Psoas muscle (tissue), 8 donors: ENCODE data around the gene IZUMO1. TPM values are rescaled to one million over a fixed set of nuclear protein-coding genes. Genes with fewer than 3 reads are reported as not detected.

Experiments
- ATAC-seq, 4 donors: fragments of 200-7000 bp; cut with Tn5 transposase; one replicate each; pipeline ENCODE4 v1.9.1; 2020; ENCODE audit warnings: moderate library complexity in 3 of 4, mild to moderate bottlenecking in 2 of 4
- DNase-seq, 2 donors: peaks; one replicate each; pipeline ENCODE4 v3.0.0-alpha.2; 2020
- H3K27ac ChIP-seq: fragments of 200-600 bp; one replicate; pipeline ENCODE4 v1.8.0; 2022
- H3K27me3 ChIP-seq, 3 donors: fragments of 200-600 bp in 1 of 3; one replicate each; pipeline versions ENCODE4 v1.6.1 to v1.8.0; 2013 to 2022; ENCODE audit warnings: low read length in 2 of 3, mild to moderate bottlenecking in 2 of 3, moderate library complexity in 1 of 3; ENCODE audit not compliant: insufficient read depth in 3 of 3
- H3K36me3 ChIP-seq, 2 donors: fragments of 200-600 bp in 1 of 2; one replicate each; pipeline versions ENCODE4 v1.6.1 to v1.8.0; 2013 to 2022; ENCODE audit warnings: low read depth in 1 of 2, mild to moderate bottlenecking in 1 of 2, moderate library complexity in 1 of 2; ENCODE audit not compliant: insufficient read depth in 1 of 2
- H3K4me1 ChIP-seq: fragments of 200-600 bp; one replicate; pipeline ENCODE4 v1.8.0; 2022
- H3K4me3 ChIP-seq: fragments of 200-600 bp; one replicate; pipeline ENCODE4 v1.8.0; 2022; ENCODE audit warnings: mild to moderate bottlenecking
- H3K9me3 ChIP-seq: fragments of 200-600 bp; one replicate; pipeline ENCODE4 v1.8.0; 2022
- CTCF ChIP-seq: fragments of 200-600 bp; IDR thresholded peaks from one replicate; pipeline ENCODE4 v1.8.0; 2022; ENCODE audit warnings: antibody characterized with exemption
- WGBS, 3 donors: extraction: QIAGEN DNeasy Blood & Tissue Kit; methylation state at CpG; one replicate each; pipeline versions ENCODE4 v1.1.6 to v1.1.7; 2013; 5-methylcytosine and 5-hydroxymethylcytosine counted together
- intact Hi-C, 2 donors: fragments of 100-400 bp; cut with DNase I; formaldehyde crosslinking; loops; one replicate each; pipeline versions ENCODE4 v1.11.0 to v1.14.2; 2022
- polyA plus RNA-seq, 3 donors: library from polyadenylated mRNA; stranded (reverse); fragments of 200-250 nt; gene quantifications; one replicate each; pipeline ENCODE4 v1.2.3, GENCODE V29; 2013
- total RNA-seq, 4 donors: library from RNA; stranded (reverse); fragmentation: NEBNext Ultra II Directional in 2 of 4; extraction: Animal tissue kit (Norgen Biotek cat#: 25700) in 2 of 4; gene quantifications; one replicate each; pipeline versions ENCODE4 v1.2.1 to v1.2.4, GENCODE V29; 2021 to 2023
- donor health status: healthy with polysubstance abuse.
- donor health status: DM: no; HTN: no; CAD: no; lungs with moderate emphysema.
- donor health status: Bipolar disorder and iron deficiency.
- donor health status: healthy.
- donor health status: DM: yes; HTN: yes; CAD: no.
- donor health status: DM: no; HTN: no; CAD: no.
- donor health status: DM: no; HTN: no; CAD: no.
- donor health status: DM: yes; HTN: yes; CAD: no.

The IZUMO1 gene
- total and polyA plus RNA-seq, 7 donors = 0.18 to 0.76 (median 0.36) TPM; not detected in 2

- ATAC-seq = no peak
- intact Hi-C loops = no loop called here
- H3K4me3 ChIP-seq = no peak overlapping the region
- no peaks in the 10 kb centered on the region for H3K36me3 ChIP-seq
- no peak for TF ChIP-seq CTCF
- WGBS, 3 donors = 83 to 90% (median 86%) methylated on average over 10 to 11 of the region's 11 CpGs
- no peak overlapping the region for H3K27ac ChIP-seq
- no peaks in the 10 kb centered on the region for H3K9me3 ChIP-seq
- no peak for DNase-seq
- H3K4me1 ChIP-seq = peaks cover 26% of the 10 kb centered on the region
- no peaks in the 10 kb centered on the region for H3K27me3 ChIP-seq
Measured at GRCh38 chr19:48756212-48756611, 9.5 kb upstream of the IZUMO1 start.

- H3K36me3 ChIP-seq = no peaks in the 10 kb centered on the region
- no peaks in the 10 kb centered on the region for H3K27me3 ChIP-seq
- peaks cover 26% of the 10 kb centered on the region for H3K4me1 ChIP-seq
- H3K4me3 ChIP-seq = no peak overlapping the region
- DNase-seq (no peak), ATAC-seq (peak in 3 of 4 donors; percentile 45 to 63 (median 51))
- H3K9me3 ChIP-seq = no peaks in the 10 kb centered on the region
- intact Hi-C loops = no loop called here
- 36 to 53% (median 38%) methylated on average over 5 of the region's 5 CpGs for WGBS, 3 donors
- TF ChIP-seq CTCF = no peak
- H3K27ac ChIP-seq = no peak overlapping the region
Measured at GRCh38 chr19:48755787-48756186, 9.1 kb upstream of the IZUMO1 start.

GRCh38 chr19:48755084-48755641 is 8.5 kb upstream of the IZUMO1 start, which contains the start of gene FGF21:
Gene FGF21 (plus strand): TSS chr19:48755524. CDS start chr19:48756237, 713 bp downstream.
- H3K27ac ChIP-seq = no peak within 1 kb of the TSS
- ATAC-seq = peak; percentile 60 to 76 (median 68)
- no peaks in the 10 kb centered on the region for H3K9me3 ChIP-seq
- no peaks in the 10 kb centered on the region for H3K27me3 ChIP-seq
- no peaks in the 10 kb centered on the region for H3K36me3 ChIP-seq
- DNase-seq = peak; percentile 60 to 78
- no peak within 1 kb of the TSS for H3K4me3 ChIP-seq
- intact Hi-C loops = no loop called here
- TF ChIP-seq CTCF = no peak
- H3K4me1 ChIP-seq = peaks cover 23% of the 10 kb centered on the region
- 40 to 63% (median 43%) methylated on average over 4 of the region's 4 CpGs for WGBS, 3 donors

GRCh38 chr19:48752496-48753365 is 6.0 kb upstream of the IZUMO1 start, which contains the start of gene FUT1:
Gene FUT1 (minus strand): TSS chr19:48752641. CDS start chr19:48751281, 1,360 bp downstream.
- Histone ChIP-seq H3K36me3 (no peaks in the 10 kb centered on the region), H3K27ac (peak within 1 kb of the TSS; percentile 42), H3K4me3 (peak within 1 kb of the TSS; percentile 57), H3K27me3 (no peaks in the 10 kb centered on the region), H3K9me3 (no peaks in the 10 kb centered on the region), H3K4me1 (peaks cover 23% of the 10 kb centered on the region)
- no peak for TF ChIP-seq CTCF
- intact Hi-C loops = no loop called here
- ATAC-seq = peak; percentile 41 to 65 (median 52)
- 9 to 11% (median 10%) methylated on average over 58 to 73 of the region's 73 CpGs for WGBS, 3 donors
- DNase-seq = peak; percentile 69 to 75
